IPS-NIHi7 (cell line): ENCODE data around the gene SGCG.
"Not testable (repeated sequence)": the region's sequence is repeated elsewhere in the genome, so short reads cannot be mapped to it uniquely, and the experiment has no call there.

Experiments
- DNase-seq: peaks from one replicate; pipeline ENCODE4 v3.0.0; 2012; ENCODE audit warnings: mixed read lengths; ENCODE audit errors: extremely low spot score

Gene SGCG, protein sequence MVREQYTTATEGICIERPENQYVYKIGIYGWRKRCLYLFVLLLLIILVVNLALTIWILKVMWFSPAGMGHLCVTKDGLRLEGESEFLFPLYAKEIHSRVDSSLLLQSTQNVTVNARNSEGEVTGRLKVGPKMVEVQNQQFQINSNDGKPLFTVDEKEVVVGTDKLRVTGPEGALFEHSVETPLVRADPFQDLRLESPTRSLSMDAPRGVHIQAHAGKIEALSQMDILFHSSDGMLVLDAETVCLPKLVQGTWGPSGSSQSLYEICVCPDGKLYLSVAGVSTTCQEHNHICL

DNA sequence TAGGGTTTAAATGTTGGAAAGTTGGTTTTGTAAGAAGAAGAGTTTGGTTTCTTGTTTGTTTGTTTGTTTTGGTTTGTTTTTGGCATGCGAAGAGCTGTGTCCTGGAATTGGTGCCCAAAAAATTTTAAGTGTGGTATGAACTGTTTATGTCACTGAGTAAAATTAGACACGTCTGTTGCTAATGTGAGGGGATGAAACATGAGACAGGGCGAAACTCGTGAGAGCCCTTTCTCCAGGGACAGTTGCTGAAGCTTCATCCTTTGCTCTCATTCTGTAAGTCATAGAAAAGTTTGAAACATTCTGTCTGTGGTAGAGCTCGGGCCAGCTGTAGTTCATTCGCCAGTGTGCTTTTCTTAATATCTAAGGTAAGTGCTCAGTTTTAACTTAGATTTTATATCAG is at the start of gene SGCG:
SGCG (plus strand) TSS at position 269 of the 400 bp plus-strand sequence. CDS start 22,716 bp downstream, outside the sequence.
- no peak for DNase-seq

DNA sequence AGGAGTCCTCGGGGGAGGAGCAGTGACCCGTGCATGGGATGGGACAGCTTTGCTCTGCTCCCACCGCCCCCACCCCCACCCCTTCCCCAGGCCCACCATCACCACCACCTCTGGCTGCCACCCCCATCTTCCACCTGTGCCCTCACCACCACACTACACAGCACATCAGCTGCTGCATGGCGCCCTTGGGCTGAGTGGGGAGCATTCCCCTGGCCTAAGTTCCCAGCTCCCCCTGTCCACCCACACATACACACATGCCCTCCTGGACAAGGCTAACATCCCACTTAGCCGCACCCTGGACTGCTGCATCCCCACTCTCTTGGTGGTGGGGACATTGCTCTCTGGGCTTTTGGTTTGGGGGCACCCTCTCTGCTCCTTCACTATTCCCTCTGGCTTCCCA is 46.2 kb upstream of the SGCG start:
- DNase-seq: no peak

DNA sequence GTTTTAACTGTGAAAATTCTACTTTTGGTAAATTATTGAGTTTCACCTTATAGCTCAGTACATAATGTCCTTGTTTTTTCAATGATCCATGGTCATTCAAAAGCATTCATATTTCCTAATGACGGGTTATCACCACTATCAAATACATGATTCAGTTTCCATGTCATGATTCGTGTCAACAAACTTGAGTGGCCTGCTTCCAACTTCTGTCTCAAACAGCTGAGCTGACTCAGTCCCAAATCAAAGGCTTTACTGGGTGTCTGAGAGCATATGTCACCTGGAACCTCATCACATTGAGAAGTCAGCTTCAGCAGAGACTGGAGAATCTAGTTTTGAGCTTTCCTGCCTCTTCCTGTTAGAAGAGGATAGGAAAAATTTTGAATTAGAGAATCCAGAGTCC is 40.3 kb upstream of the SGCG start:
- DNase-seq: no peak

DNA sequence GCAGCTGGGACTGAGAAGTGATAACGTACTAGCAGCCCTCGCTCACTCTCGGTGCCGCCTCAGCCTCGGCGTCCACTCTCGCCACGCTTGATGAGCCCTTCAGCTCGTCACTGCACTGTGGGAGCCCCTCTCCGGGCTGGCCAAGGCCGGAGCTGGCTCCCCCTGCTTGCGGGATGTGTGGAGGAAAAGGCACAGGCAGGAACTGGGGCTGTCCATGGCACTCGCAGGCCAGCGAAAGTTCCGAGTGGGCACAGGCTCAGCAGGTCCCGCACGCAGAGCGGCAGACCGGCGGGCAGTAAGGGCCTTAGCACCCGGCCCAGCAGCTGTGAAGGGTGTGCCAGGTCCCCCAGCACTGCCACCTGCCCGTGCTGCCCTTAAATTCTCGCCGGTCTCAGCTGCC is 38.8 kb upstream of the SGCG start:
- DNase-seq: no peak

DNA sequence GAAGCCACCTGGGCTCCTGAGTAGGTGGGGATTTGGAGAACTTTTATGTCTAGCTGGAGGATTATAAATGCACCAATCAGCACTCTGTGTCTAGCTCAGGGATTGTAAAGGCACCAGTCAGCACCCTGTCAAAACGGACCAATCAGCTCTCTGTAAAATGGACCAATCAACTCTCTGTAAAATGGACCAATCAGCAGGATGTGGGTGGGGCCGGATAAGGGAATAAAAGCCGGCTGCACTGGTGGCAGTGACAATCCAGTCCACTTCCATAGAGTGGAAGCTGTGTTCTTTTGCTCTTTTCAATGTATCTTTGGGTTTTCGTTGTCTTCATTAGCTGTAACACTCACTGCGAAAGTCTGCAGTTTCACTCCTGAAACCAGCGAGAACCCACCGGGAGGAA is 38.2 kb upstream of the SGCG start:
- not testable (repeated sequence) for DNase-seq

DNA sequence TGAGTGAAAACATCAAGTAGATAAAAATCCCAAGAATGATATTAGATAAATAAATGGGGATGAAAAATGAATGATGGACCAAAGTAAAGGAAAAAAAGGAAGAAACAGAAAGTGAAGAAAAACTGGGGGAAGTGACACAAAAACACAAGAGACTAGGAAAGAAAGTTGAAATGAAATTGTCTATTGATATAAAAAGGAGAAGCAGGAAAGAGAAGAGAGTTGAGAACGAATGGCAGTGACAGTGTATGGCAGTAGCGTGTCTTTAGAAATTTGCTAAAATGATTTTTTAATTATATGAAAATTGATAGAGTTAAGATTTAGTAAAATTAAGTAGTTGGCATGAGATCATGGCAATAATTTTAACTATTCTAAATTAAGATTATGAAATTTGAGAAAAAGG is 36.3 kb upstream of the SGCG start:
- no peak for DNase-seq

DNA sequence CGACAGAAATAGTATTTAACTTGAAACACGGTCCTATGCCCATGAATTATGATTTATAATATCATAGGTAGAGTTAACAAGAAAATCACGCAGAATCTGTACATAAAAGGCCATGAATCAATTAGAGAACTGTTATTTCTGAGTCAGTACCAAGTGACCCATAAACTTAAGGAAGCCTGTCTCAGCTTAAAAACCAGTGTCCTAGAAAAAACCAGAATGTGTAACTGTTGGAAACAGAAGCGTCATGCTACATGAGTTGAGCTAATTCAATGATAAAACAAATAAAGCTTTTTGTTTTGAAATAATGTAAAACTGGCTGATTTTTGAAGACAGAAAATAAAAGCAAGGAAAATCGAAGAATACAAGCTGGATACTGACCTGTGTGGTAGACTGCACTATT is 34.8 kb upstream of the SGCG start:
- DNase-seq: no peak

DNA sequence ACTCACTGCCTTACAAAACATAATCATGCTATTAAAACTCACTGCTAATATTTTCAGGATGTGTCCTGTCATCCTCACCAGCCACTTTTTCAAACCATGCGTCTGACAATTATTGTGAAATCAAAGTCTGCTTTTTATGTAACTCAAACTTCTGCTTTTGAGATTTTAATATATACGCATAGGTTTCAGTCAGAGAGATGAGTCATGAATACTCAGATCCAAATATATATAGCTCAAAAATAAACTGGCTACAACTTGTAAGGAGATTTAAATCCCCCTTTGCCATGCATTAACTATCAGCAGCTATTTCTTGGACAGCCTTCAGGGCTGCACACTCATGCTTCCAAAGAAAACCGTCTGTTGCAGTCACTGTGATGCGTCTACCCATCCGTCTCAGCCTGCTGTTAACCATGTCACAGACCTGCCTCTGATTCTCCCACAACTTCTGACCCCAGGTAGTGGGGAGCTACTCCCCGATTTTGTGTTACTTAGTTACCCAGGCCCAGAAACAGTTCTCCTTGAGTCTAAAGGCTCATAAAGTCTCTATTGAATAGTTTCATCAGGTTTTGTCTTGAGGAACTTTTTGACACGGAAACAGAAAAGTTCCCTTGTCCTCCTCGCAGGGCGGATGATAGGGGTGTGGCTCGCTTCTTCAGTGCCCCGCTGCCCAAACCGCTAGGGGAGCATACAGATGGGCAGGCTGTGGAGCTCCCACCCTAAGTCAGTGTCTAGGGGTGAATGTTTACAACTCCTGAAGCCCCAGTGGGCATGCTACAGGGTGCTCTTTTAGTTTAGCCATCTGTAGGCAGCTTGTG is 33.8 kb upstream of the SGCG start:
- no peak for DNase-seq

DNA sequence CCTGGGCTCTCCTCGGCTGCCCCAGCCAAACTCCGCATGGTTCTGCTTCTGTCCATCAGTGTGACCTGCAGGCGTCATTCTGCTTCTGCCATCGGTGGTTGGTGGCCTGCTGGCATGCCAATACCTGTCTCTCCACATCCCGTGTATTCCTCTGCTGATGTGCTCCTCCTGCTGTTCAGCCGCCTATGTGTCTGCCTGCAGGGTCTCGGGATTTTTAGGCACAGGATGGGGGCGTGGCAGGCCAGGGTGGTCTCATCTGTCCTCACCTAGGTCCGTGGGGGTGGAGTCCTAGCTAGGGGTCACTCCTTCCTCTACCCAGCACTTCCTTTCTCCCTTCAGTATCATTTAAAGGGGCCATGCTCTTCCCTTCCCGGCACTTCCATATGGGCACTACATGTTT is 33.0 kb upstream of the SGCG start:
- DNase-seq: no peak

DNA sequence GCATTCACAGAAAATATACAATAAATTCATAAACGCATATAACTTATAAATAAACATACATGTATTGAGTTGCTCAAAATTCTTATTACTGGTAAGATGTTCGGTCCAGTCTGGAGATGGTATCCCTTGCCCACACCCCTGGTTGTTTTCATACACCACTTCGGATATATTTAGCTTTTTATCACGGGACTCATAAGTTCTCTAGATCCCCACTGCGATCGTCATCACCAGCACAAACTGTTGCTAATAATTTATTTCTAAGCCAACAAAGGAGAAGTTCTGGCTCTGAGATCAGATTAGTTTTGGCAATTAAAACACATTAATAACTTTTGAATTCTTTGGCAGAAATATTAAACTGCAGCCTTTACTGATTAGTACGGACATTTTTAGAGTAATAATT is 23.0 kb upstream of the SGCG start:
- DNase-seq: no peak

DNA sequence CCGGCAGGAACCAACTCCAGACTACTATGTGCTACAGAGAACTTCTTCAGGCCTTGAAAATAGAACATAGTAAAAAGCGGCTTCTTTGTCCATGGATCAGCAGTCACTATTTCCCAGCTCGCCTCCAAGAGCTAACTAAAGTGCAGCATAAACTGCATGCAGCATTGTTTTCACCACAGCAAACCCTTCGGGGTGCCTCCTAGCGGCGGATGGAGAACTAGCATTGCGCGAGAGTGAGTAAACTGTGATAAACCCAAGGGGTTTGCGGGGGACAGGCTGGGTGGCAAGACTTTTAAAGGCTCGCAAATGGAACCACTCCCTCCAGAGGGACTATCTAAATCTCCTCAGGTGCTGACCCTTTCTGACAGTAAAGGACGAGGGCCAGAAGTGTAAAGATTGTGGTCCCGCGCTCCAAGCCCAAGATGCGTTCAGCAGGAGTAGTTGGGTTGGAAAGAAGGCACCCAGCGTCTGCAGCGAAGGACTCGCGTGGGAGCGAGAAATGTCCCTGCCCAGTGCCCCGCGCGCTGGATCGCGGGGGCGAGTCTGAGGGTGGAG is 21.5 kb upstream of the SGCG start:
- DNase-seq: peak; percentile 81

DNA sequence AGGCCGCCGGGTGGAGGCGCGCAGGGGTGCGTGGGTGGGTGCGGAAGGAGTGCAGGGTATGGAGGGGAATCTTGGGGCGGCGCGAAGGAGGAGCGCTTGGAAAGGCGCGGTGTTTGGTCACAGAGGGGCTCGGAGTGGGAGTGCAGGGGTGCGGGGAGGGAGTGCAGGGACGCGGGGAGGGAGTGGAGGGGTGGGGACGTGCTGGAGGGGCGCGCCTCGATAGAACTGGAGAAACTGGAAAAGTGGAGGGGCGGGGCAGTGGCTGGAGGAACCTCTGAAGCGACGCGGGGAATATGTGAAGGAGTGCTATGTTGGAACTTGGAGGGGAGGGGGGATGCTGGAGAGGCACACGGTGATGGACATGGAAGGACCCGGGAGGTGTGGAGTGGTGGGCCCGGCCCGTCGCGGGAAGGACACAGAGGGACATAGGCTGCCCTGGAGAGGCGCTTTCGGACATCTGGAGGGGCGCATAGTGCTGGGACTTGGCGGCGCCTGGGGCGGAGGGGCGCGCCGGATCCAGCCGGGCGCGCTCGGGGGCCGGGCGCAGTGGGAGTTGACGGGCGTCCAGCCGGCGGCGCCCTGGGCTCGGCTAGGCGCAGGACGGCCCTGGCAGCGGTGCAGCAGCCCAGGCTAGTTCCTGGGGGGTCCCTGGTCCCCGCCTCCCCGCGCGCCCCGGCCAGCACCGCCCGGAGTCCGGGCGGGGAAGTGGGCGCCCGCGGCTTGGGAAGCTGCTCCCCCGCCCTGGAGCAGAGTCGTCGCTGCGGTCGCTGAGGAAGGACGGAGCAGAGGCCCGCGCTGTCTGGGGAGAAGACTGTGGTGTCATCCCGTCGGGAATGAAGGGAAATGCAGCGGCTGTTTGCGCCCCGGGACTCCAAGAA is 20.8 kb upstream of the SGCG start:
- peak; percentile 58 for DNase-seq

DNA sequence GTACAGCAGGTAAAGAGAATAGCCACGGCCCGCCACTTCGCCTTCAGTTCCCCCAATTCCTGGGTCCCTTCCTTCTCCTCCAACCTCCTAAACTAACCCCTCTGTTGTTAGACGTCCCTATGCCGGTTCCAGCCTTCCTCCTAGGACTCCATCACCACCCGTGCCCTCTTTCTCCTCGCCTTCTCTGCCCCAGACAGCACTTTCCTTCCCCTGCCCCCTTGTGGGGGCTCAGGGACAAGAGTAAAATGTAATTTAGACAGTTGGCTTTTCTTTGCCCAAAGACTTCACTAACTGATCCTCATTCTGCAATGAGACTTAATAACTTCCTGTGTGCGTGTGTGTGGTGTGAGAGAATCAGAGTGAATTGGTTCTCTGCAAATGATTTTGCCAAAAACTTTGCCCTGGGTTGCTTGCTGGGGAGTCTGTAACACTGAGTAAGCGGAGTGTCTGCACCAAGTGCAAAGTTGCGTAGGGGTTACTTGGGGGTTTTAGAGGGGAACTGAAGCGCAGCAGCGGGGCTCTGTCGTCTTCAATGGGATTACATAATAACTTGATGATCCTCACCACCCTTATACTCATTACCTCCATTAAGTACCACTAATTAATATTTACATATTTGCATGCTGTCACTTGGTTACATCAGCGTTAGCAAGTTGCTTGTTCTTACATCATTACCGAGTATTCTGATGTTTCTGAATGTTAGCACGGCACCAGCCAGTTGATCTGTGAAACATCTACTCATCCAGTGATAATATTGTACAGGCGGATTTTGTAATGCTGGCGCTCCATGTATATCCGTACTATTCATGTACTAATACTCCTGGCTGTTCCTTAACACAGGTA is 19.9 kb upstream of the SGCG start:
- no peak for DNase-seq

DNA sequence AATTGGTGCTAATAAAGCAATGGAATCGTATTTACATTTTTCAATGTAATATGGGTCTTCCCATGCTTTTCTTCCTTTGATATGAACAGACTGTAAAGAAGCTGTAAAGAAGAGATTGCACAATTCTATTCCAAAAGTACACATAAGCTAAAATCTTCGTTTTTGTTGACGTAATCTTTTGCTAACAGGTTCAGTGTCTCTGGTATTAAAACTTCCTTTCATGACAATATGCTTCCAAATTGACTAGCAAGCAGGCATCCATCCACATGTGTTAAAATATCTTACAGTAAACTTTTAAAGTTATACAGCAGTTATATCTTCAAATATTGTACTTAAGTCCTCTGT is 19.3 kb upstream of the SGCG start:
- no peak for DNase-seq

DNA sequence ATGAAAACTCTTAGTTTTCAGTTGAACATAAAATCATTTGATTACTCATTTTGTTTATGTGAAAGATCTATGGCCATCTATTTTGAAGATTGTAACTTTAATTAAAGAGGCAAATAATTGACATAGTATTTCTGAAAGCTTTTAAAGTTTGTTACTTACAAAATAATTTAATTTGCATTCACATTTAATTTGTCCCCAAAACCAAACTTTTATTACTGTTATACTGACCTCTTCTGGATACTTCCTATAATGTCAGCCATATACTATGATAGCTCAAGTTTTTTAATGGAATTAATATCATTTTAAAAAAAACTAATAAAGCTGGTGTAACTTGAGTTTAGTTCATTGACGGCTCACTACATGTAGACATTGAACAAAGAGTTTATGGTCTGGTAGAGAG is 4.9 kb upstream of the SGCG start:
- DNase-seq: no peak

DNA sequence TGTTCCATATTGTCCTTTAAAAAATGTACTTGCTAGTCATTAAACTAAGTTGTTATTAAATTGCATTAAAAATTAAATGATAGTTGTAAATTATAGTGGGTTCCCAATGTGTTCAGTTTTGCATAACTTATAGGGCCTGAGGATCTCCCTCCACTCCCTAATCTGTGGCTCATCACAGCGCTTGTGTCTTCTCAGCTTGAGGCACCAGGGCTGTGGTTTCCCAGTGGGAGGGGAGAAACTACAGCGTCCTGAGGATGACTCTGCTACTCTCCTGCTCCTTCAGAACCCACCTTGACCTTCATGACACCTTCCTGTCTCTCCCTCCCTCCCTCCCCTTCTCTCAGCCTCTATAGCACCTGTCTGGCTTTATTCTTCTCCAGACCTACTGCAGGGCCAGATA is 1.4 kb downstream of the SGCG start:
- no peak for DNase-seq

DNA sequence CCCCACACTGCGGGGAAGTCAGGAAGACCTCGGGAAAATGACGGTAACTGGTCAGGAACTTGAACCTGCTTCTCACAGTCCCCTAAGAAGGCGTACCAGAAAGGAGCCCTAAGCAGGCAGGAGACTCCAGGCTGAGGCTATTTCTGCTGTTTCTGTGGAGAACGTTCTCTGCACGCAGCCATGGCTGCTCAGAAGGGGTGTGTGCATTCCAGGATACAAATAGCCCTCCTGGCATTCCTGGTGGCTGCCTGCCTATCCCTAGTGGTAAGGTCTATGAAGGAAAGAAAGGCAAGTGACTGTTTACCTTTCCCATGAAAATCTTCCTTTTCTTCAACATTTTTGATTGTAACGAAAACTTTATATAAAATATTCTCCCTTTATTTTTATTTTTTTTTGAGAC is 2.5 kb downstream of the SGCG start:
- DNase-seq: no peak

DNA sequence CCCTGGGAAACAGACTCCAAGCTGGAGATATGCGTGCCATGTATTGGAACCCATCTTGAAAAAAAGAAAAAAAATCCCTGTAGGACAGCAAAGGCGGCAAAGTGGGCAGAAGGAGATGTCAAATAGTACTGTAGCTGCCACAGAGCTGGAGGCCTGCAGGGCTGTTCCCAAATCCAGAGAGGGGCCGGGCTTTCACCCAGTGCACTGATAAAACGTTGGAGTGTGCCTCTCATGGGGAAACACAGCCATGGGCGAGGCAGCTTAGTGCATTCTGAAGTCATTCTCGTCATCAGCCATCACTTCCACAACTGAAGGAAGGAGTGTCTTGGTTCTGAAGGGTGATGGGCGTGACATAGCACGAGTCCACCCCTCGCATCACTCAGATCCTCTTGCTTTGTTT is 4.8 kb downstream of the SGCG start:
- DNase-seq: no peak

DNA sequence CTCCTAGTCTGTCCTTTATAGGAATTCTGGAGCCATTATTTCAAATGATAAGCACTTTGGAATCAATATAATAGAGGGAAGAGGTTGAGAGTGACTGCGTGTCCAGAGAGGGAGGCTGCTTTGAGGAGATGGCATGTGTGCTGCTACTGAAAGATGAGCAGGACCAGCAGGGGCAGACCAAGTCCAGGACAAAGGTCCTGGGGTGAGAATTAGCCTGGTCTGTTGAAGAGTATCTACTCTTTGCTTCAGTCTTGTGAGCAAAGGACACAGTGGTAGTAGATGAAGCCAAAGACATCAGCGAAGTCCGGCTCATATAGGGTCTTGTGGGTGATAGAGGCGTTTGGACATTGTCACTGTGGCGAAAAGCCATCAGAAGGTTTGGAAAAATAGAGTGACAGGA is 21.1 kb downstream of the SGCG start:
- no peak for DNase-seq

DNA sequence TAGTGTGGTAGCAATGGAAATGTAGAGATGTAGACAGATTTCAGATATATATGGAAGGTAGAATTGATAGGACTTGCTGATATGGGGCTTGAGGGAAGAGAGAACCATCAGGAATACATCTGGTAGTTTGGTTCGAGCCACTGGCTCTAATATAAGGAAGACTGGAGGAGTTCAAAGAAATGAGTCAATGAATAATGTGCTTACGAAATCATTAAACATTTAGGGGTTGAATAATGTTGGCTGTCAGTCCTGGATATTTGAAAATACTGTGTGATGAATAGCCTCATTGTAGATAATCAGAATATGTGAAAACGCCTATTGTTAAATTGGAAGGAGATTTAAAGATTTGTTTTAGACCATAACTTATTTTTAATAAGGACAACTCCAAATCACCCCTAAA is 21.6 kb downstream of the SGCG start:
- DNase-seq: no peak

DNA sequence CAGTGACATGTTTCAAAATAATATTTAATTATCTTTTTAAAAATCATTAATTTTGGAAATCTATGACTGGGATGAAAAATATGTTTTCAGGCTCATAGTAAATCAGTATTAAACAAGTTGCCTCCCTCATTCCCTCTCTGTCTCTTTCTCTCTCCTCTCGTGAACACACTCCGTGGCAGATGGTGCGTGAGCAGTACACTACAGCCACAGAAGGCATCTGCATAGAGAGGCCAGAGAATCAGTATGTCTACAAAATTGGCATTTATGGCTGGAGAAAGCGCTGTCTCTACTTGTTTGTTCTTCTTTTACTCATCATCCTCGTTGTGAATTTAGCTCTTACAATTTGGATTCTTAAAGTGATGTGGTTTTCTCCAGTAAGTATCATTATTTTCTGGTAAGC is 22.7 kb downstream of the SGCG start:
- DNase-seq: no peak
